GM12865 (cell line): ENCODE results near the gene SP1.
"Not testable (repeated sequence)": the region's sequence is repeated elsewhere in the genome, so short reads cannot be mapped to it uniquely, and the experiment has no call there.

Source experiments
- DNase-seq: peaks from one replicate; pipeline ENCODE4 v3.0.0; 2010; ENCODE audit warnings: low read depth
- H3K4me3 ChIP-seq: 2 replicates; pipeline ENCODE4 v1.5.1; 2011; ENCODE audit warnings: mild to moderate bottlenecking, low read depth, low read length, control low read depth
- CTCF ChIP-seq: IDR thresholded peaks from 2 replicates; pipeline ENCODE4 v1.5.1; 2011; ENCODE audit warnings: low read length, control low read depth, low read depth, inconsistent platforms; ENCODE audit not compliant: insufficient read depth; ENCODE audit errors: missing control alignments

Gene SP1

GRCh38 chr12:53388932-53389331, 9.0 kb downstream of the SP1 start:
- no peak for TF ChIP-seq CTCF
- DNase-seq, result no peak
- no peak overlapping the region for H3K4me3 ChIP-seq

- DNase-seq, result no peak
- H3K4me3 ChIP-seq, result no peak overlapping the region
- TF ChIP-seq CTCF, result no peak
These were observed 9.7 kb downstream of the SP1 start for GRCh38 chr12:53389702-53390101.

- no peak for DNase-seq
- TF ChIP-seq CTCF, result no peak
- no peak overlapping the region for H3K4me3 ChIP-seq
These were observed 11.7 kb downstream of the SP1 start for GRCh38 chr12:53391724-53392123.

GRCh38 chr12:53399896-53400295, 19.9 kb downstream of the SP1 start:
- H3K4me3 ChIP-seq, result no peak overlapping the region
- no peak for DNase-seq
- no peak for TF ChIP-seq CTCF

GRCh38 chr12:53402351-53402750, 22.4 kb downstream of the SP1 start:
- not testable (repeated sequence) for DNase-seq, H3K4me3 ChIP-seq

GRCh38 chr12:53402871-53403270, 22.9 kb downstream of the SP1 start:
- no peak for TF ChIP-seq CTCF
- no peak for DNase-seq

GRCh38 chr12:53410951-53411350, 31.0 kb downstream of the SP1 start:
- no peak for TF ChIP-seq CTCF
- DNase-seq, result no peak
- no peak overlapping the region for H3K4me3 ChIP-seq

More at GRCh38 chr12:53402871-53403270, 22.9 kb downstream of the SP1 start:
- H3K4me3 ChIP-seq, result no peak overlapping the region
